CD4-positive, alpha-beta T cell treated with Interleukin-21 for 1 hour (primary cell): ENCODE measurements around the gene YPEL5.

Experiments used
- DNase-seq: peaks from one replicate; pipeline ENCODE4 v3.0.0-alpha.2; 2020

The YPEL5 gene

DNA sequence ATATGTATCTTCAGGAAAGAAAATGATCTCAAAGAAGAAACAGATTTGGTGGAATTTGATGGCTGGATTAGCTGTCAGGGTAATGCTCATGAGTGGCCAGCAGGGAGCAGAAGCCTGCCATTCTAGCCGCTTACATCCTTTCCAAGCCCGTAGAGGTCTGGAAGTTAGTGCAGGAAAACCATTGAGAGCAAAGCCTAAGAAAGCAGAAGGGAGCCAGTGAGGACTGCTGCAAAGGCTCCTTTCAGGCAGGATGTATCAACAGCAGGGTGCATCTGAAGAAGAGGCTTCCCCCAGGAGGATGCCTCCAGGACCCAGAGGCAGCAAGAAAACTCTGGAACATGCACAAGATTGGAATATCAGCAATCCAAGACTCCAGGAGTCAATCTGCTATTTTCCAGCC lies 61.6 kb downstream of the YPEL5 start:
- DNase-seq, result peak; percentile 59

DNA sequence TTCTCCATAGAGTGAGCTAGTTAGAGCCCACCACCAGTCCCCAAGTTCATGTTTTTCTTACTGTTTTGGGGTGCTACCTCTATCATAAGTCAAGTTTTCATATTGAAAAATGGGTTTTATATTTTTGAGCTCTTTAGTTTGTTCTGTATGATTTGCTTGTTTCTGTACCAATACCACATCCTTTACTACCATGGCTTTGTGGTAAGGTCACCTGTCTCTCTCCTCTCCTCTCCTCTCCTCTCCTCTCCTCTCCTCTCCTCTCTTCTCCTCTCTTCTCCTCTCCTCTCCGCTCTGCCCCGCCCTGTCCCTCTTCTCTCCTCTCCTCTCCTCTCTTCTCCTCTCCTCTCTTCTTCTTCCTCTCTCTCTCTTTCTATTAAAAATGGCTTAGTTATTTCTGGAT lies 62.4 kb downstream of the YPEL5 start:
- no peak for DNase-seq
